Measurements from ENCODE around the gene ACE2. TPM values are rescaled to one million over a fixed set of nuclear protein-coding genes. Genes with fewer than 3 reads are reported as not detected.

ACE2 gene
- total and polyA plus RNA-seq, 7 donors = 0.33 to 12.8 (median 4.2) TPM; not detected in 2

DNA sequence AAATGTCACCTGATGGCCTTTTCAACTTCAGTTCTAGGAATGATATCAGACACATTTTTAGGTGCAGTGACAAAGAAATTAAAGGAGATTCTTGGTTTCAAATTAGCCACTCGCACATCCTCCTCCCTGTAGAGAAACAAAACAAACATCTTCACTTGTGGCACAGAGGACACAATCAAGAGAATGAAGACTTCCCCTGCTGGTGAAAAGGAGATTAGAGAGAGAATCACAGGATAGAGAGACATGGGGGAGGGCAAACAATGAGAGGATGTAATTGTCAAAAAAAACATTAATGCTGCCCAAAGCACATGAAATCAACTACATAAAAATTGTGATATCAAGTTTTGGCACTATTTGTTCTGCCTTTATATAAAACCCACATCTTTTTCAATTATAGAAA, 34.5 kb downstream of the ACE2 start:
- Histone ChIP-seq H3K27me3 (no peaks in the 10 kb centered on the region), H3K4me3 (no peak overlapping the region), H3K9me3 (no peaks in the 10 kb centered on the region), H3K36me3 (no peaks in the 10 kb centered on the region), H3K27ac (no peak overlapping the region), H3K4me1 (no peaks in the 10 kb centered on the region)
- intact Hi-C loops (cut with DNase I) = loop anchor here (5.0 kb wide), 2 partner anchors 99 to 219 kb away; no protein-coding TSS in a partner anchor
- TF ChIP-seq POLR2AphosphoS5 (IDR thresholded peaks at IDR 0.05) = no peak
- TF ChIP-seq EP300 (IDR thresholded peaks at IDR 0.05) = no peak
- TF ChIP-seq POLR2A (IDR thresholded peaks at IDR 0.05) = no peak
- TF ChIP-seq, protein P1, sequence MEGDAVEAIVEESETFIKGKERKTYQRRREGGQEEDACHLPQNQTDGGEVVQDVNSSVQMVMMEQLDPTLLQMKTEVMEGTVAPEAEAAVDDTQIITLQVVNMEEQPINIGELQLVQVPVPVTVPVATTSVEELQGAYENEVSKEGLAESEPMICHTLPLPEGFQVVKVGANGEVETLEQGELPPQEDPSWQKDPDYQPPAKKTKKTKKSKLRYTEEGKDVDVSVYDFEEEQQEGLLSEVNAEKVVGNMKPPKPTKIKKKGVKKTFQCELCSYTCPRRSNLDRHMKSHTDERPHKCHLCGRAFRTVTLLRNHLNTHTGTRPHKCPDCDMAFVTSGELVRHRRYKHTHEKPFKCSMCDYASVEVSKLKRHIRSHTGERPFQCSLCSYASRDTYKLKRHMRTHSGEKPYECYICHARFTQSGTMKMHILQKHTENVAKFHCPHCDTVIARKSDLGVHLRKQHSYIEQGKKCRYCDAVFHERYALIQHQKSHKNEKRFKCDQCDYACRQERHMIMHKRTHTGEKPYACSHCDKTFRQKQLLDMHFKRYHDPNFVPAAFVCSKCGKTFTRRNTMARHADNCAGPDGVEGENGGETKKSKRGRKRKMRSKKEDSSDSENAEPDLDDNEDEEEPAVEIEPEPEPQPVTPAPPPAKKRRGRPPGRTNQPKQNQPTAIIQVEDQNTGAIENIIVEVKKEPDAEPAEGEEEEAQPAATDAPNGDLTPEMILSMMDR (IDR thresholded peaks at IDR 0.05) = no peak
- DNase-seq = no peak
- WGBS, 2 donors = 75 to 84% methylated on average over 1 of the region's 1 CpG

DNA sequence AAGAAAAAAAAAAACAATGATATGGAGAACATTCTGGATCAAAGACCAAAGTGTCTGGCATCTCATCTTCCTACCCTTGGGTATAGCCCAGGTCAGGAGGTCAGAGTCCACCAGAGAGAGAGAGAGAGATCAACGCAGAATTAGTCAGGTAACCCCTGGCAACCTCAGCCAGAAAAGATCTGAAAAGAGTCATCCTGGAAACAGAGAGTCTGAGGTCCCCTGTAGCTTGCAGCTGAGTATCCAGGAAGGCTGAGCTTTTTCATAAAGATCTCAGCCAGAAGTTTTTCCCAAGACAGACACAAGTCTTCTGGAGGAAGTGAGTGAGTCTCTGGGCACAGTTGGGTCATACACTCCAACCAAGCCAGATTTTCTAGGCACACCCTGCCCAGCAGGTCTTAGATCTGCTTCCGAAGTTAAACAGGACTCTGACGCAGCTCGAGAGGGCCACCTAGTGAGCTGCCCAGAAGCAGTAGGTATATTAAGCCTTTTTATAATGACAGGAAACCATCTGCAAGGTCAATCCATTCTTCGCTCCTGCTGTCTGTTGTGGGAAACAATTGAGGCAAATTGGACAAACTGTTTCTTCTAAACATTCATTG, 35.7 kb downstream of the ACE2 start:
- Histone ChIP-seq H3K4me1 (no peaks in the 10 kb centered on the region), H3K9me3 (no peaks in the 10 kb centered on the region), H3K27ac (no peak overlapping the region), H3K27me3 (no peaks in the 10 kb centered on the region), H3K4me3 (no peak overlapping the region), H3K36me3 (no peaks in the 10 kb centered on the region)
- peak; percentile 64 for DNase-seq
- TF ChIP-seq POLR2AphosphoS5 (IDR thresholded peaks at IDR 0.05) (no peak), POLR2A (IDR thresholded peaks at IDR 0.05) (no peak), EP300 (IDR thresholded peaks at IDR 0.05) (no peak)
- TF ChIP-seq, protein P1 (IDR thresholded peaks at IDR 0.05) = peak in 3 of 4 experiments; percentile 13 to 37 (median 14)
- intact Hi-C loops (cut with DNase I) = loop anchor here (5.0 kb wide), 2 partner anchors 98 to 218 kb away; no protein-coding TSS in a partner anchor
- WGBS, 2 donors = 5 to 13% methylated on average over 5 of the region's 5 CpGs

DNA sequence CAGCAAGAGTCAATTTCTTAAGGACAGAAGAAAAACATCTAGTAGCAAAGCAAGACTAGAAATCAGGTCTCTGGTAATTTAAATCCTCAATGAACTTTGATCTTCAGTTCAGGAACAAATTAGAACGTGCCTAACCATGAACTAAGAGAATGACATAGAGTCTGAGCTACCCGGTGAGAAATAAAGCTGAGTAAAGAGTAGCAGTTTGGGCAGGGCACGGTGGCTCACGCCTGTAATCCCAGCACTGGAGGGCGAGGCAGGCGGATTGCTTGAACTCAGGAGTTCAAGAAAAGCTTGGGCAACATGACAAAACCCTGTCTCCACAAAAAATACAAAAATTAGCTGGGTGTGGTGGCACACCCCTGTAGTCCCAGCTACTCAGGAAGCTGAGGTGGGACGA, 37.7 kb downstream of the ACE2 start:
- no peaks in the 10 kb centered on the region for H3K4me1 ChIP-seq
- no peak overlapping the region for H3K4me3 ChIP-seq
- no peaks in the 10 kb centered on the region for H3K27me3 ChIP-seq
- TF ChIP-seq POLR2AphosphoS5 (IDR thresholded peaks at IDR 0.05) (no peak), EP300 (IDR thresholded peaks at IDR 0.05) (no peak), POLR2A (IDR thresholded peaks at IDR 0.05) (no peak)
- TF ChIP-seq, protein P1 (IDR thresholded peaks at IDR 0.05) = no peak
- H3K9me3 ChIP-seq = no peaks in the 10 kb centered on the region
- intact Hi-C loops (cut with DNase I) = no loop called here
- H3K27ac ChIP-seq = no peak overlapping the region
- no peaks in the 10 kb centered on the region for H3K36me3 ChIP-seq
- WGBS, 2 donors = 15 to 68% methylated on average over 7 of the region's 7 CpGs
- DNase-seq = no peak

DNA sequence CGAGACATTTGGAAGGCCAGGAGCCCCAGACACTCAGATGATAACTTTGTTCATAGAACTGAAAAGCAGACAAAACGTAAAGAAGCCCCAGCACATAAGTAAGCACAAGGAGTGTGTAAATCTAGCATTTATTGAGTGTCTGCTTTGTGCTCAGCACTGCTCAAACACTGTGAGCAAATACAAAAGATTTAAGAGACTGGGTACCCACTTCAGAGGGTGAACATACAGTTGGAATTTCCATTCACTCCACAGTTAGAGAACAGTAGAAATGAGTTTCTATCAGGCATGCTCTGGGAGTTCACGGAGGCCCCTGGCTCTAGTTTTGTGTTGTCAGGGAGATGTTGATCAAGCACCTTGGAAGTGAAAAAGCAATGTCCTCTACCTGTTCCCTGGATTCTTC, 39.8 kb downstream of the ACE2 start:
- intact Hi-C loops (cut with DNase I) = no loop called here
- WGBS, 2 donors = 88% methylated on average over 3 of the region's 3 CpGs

More for the DNA sequence above, 39.8 kb downstream of the ACE2 start:
- Histone ChIP-seq H3K9me3 (no peaks in the 10 kb centered on the region), H3K27me3 (no peaks in the 10 kb centered on the region), H3K36me3 (no peaks in the 10 kb centered on the region), H3K27ac (no peak overlapping the region), H3K4me3 (no peak overlapping the region), H3K4me1 (no peaks in the 10 kb centered on the region)
- no peak for TF ChIP-seq EP300 (IDR thresholded peaks at IDR 0.05)
- TF ChIP-seq, protein P1 (IDR thresholded peaks at IDR 0.05) = no peak
- no peak for TF ChIP-seq POLR2A (IDR thresholded peaks at IDR 0.05)
- TF ChIP-seq POLR2AphosphoS5 (IDR thresholded peaks at IDR 0.05) = no peak
- DNase-seq = no peak
